ENCODE results near the gene COLEC12.

GRCh38 chr18:379681-380330 lies 120.7 kb downstream of the COLEC12 start:
- TF ChIP-seq EZH2 (IDR thresholded peaks at IDR 0.05; ENCODE audit: borderline replicate concordance), result no peak
- no peak for TF ChIP-seq CTCF (IDR thresholded peaks at IDR 0.05; ENCODE audit: poor library complexity)
- TF ChIP-seq EZH2phosphoT487 (IDR thresholded peaks at IDR 0.05; ENCODE audit: low read depth, severe bottlenecking, unreplicated experiment), result no peak
